Stimulated activated naive CD8-positive, alpha-beta T cell treated with anti-CD3 and anti-CD28 coated beads, Interleukin-15, amount 100 ng/mL, for 72 hours (primary cell): ENCODE measurements around the gene FGF18.

ENCODE experiments used
- ATAC-seq: fragments of 150-1000 bp; cut with Tn5 transposase; 2 replicates; pipeline ENCODE4 v1.10.0; 2021; ENCODE audit warnings: mild to moderate bottlenecking, moderate library complexity
- DNase-seq, 2 donors: peaks; one replicate each; pipeline ENCODE4 v3.0.0; 2021 to 2022
- H3K27ac Mint-ChIP-seq, 2 donors: one replicate each; pipeline ENCODE4 v1.8.0; 2022; ENCODE audit warnings: mild to moderate bottlenecking in 2 of 2, mixed read lengths in 2 of 2, moderate library complexity in 2 of 2
- H3K27me3 Mint-ChIP-seq: one replicate; pipeline ENCODE4 v1.8.0; 2022; ENCODE audit warnings: mixed read lengths
- H3K4me1 Mint-ChIP-seq: one replicate; pipeline ENCODE4 v1.8.0; 2022; ENCODE audit warnings: mild to moderate bottlenecking, mixed read lengths
- H3K4me3 Mint-ChIP-seq, 2 donors: one replicate each; pipeline ENCODE4 v1.8.0; 2022; ENCODE audit warnings: mild to moderate bottlenecking in 2 of 2, mixed read lengths in 2 of 2, moderate library complexity in 1 of 2
- H3K9me3 Mint-ChIP-seq, 2 donors: one replicate each; pipeline ENCODE4 v1.8.0; 2022; ENCODE audit warnings: mixed read lengths in 2 of 2

The FGF18 gene

DNA sequence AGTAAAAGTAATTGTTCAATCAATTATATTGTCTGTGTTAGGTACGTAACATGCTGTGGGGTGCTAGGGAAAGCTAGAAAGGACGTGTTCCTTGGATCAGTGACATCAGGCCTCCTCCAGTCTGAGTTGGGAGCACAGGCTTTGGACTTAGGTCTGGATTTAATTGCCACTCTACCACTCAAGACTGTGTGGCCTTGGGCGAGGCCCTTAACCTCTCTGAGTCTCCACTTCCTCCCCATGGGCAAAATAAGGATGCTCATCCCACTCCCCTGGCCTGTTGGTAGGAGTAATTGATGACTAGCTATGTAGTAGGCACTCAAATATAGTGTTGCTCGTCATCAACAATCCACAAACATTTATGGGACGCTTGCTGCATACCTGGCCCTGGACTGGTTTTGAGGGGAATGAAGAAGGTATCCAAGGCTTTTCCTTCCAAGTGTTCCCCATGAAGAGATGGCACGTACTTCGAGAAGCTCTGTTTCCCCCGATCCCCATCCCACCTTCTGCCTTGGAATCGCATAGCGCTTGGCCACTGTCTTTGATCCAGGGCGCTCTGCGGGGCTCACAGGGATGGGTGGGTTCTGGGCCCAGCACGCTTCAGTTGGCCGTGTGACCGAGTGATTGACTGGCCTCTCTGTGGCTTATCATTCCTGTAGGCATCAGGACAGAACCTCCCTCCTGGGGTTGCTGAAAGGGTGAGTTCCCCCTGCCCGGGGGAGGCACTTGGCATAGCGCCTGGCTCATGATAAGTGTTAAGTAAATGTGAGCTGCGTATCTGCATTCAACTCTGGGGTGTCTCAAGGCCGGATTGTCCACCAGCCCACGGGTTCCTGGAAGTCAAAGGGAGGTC is 8.1 kb downstream of the FGF18 start:
- ATAC-seq, result no peak
- peaks cover 23% of the 10 kb centered on the region for H3K27me3 Mint-ChIP-seq
- H3K27ac Mint-ChIP-seq, result no peak overlapping the region
- H3K4me1 Mint-ChIP-seq, result no peaks in the 10 kb centered on the region
- no peaks in the 10 kb centered on the region for H3K9me3 Mint-ChIP-seq
- H3K4me3 Mint-ChIP-seq, result no peak overlapping the region
- DNase-seq, result no peak

- Mint-ChIP-seq H3K27me3 (peaks cover 16% of the 10 kb centered on the region), H3K27ac (peak overlapping the region; percentile 62 to 72), H3K4me3 (no peak overlapping the region), H3K4me1 (peaks cover 4% of the 10 kb centered on the region), H3K9me3 (no peaks in the 10 kb centered on the region)
- DNase-seq, result no peak
- no peak for ATAC-seq
Measured at GRCh38 chr5:171428168-171428696, 8.8 kb downstream of the FGF18 start.

DNA sequence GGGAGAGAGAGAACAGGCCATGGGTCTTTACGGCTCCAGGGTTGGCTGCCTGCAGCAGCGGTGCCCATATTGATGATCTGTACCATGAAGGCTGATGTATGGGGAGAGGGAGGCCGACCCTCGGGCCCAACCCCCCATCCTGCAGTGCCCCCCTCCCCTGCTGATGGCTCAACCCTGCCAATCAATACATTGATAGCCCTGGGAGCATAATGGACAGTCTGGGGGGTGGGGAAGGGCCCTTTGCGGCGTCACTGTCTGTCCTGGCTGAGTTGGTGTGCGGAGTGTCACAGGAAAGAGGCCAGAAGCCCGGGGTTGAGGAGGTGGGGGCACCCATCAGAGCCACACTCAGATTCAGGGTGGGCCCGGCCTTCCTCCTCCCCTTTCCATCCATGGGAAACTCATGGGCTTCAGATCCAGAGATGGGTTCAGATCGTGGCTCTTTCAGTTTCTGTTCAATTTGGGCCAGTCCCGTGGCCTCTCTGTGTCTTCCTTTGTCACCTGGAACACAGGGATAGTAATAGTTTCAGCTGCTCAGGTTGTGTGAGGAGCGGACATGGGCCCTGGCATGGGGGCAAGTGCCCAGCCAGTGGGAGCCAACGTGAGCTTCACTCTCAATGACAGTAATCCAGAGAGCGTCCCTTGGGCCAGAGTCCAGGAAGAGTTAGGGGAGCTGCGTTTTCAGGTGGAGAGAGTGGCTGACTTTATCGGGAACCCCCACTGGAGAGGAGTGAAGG is 9.5 kb downstream of the FGF18 start:
- no peak for DNase-seq
- no peak overlapping the region for H3K4me3 Mint-ChIP-seq
- H3K27me3 Mint-ChIP-seq, result peaks cover 9% of the 10 kb centered on the region
- H3K4me1 Mint-ChIP-seq, result peaks cover 7% of the 10 kb centered on the region
- no peak for ATAC-seq
- H3K9me3 Mint-ChIP-seq, result no peaks in the 10 kb centered on the region
- no peak overlapping the region for H3K27ac Mint-ChIP-seq

- Mint-ChIP-seq H3K9me3 (no peaks in the 10 kb centered on the region), H3K27me3 (peaks cover 4% of the 10 kb centered on the region), H3K27ac (no peak overlapping the region), H3K4me1 (peaks cover 7% of the 10 kb centered on the region), H3K4me3 (no peak overlapping the region)
- ATAC-seq (no peak), DNase-seq (no peak)
Measured at GRCh38 chr5:171429543-171429910, 10.1 kb downstream of the FGF18 start.

DNA sequence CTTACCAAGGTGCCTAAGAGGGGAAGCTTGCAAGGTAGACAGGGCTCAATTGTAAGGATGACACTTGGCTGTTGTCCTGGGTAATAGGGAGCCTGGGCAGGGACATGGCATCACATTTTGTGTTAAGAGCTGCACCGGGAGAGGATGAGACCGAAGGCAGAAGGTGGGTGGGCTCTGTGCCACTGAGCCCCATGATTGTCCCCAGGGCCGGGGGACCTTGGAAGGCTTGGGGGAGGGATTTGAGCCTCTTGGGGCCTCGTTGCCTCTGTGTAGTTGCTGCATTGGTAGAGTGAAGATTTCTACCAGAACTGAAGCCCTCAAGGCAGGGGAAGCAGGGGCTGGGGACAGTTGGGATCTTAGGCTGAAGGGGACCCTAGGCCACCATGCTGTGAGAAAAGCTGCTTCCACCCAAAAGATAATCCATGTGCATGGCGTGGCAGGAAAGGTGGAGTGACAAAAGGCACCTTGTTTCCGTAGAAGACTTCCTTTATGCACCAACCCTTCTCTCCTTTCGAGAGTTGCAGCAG is 11.9 kb downstream of the FGF18 start:
- ATAC-seq (no peak), DNase-seq (no peak)
- peak overlapping the region in 1 of 2 donors; percentile 92 for H3K27ac Mint-ChIP-seq
- peaks cover 7% of the 10 kb centered on the region for H3K4me1 Mint-ChIP-seq
- no peak overlapping the region for H3K4me3 Mint-ChIP-seq
- H3K9me3 Mint-ChIP-seq, result no peaks in the 10 kb centered on the region
- H3K27me3 Mint-ChIP-seq, result no peaks in the 10 kb centered on the region

GRCh38 chr5:171432076-171432475 is 12.6 kb downstream of the FGF18 start:
- no peak overlapping the region for H3K27ac Mint-ChIP-seq
- no peak overlapping the region for H3K4me3 Mint-ChIP-seq
- H3K9me3 Mint-ChIP-seq, result no peaks in the 10 kb centered on the region
- H3K27me3 Mint-ChIP-seq, result no peaks in the 10 kb centered on the region
- no peak for ATAC-seq
- no peak for DNase-seq
- peaks cover 7% of the 10 kb centered on the region for H3K4me1 Mint-ChIP-seq

- Mint-ChIP-seq H3K27me3 (no peaks in the 10 kb centered on the region), H3K4me3 (no peak overlapping the region), H3K4me1 (peaks cover 7% of the 10 kb centered on the region), H3K9me3 (no peaks in the 10 kb centered on the region), H3K27ac (no peak overlapping the region)
- DNase-seq (no peak), ATAC-seq (no peak)
Measured at GRCh38 chr5:171432583-171433351, 13.3 kb downstream of the FGF18 start.

DNA sequence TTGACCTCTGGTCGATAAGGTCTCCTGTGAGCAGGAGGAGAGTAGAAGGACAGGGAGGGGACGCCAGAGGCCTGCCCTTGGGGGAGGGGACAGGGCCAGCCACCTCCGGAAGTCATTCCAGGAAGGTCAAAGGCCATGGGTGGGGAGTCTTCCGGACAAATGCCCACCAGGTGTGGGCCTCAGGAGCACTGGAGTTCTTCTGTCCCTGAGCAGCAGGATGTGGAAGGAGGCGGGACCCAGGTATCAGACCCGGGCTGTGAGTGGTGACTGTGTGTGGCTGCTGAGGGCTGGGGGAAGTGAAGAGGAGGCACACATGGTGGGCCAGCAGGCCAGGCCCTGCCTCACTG is 13.9 kb downstream of the FGF18 start:
- H3K27ac Mint-ChIP-seq, result no peak overlapping the region
- peaks cover 7% of the 10 kb centered on the region for H3K4me1 Mint-ChIP-seq
- ATAC-seq (peak; percentile 24), DNase-seq (no peak)
- H3K27me3 Mint-ChIP-seq, result no peaks in the 10 kb centered on the region
- H3K4me3 Mint-ChIP-seq, result no peak overlapping the region
- H3K9me3 Mint-ChIP-seq, result no peaks in the 10 kb centered on the region

DNA sequence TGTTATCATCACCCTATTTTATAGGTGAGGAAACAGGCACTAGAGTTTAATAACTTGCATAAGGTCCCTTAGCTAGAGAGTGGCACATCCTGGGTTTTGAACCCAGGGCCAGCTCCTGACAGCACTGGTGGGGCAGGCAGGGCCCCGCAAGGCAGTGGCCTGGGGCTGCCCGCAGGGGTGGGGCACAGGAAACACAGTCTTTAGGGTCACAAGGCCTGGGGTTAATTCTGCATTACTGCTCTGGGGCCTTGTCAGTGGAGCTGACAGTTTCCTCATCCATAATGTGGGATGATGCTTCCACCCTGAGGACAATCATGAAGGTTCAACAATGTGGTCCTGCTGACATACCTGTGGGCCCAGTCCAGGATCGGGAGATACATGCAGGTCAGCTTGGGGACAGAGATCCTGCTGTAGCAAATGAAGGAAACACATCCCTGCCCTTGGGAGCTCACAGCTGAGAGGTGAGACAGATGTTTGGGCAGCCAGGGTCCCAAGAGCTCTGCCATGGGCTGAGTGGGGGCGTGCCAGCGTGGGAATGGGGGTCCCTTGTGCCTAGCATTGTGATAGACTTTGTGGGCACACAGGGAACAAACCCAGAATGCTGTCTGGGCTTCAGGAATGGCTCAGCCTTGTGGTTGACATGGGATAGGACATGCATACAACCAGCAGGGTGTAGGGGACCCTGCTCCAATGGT is 14.7 kb downstream of the FGF18 start:
- no peak for DNase-seq
- H3K4me1 Mint-ChIP-seq, result peaks cover 7% of the 10 kb centered on the region
- no peak overlapping the region for H3K4me3 Mint-ChIP-seq
- ATAC-seq, result peak; percentile 13
- H3K9me3 Mint-ChIP-seq, result no peaks in the 10 kb centered on the region
- H3K27ac Mint-ChIP-seq, result peak overlapping the region in 1 of 2 donors; percentile 71
- H3K27me3 Mint-ChIP-seq, result no peaks in the 10 kb centered on the region

GRCh38 chr5:171434874-171435273 is 15.4 kb downstream of the FGF18 start:
- Mint-ChIP-seq H3K27me3 (no peaks in the 10 kb centered on the region), H3K4me1 (peaks cover 7% of the 10 kb centered on the region), H3K4me3 (no peak overlapping the region), H3K9me3 (no peaks in the 10 kb centered on the region), H3K27ac (no peak overlapping the region)
- ATAC-seq (no peak), DNase-seq (no peak)

DNA sequence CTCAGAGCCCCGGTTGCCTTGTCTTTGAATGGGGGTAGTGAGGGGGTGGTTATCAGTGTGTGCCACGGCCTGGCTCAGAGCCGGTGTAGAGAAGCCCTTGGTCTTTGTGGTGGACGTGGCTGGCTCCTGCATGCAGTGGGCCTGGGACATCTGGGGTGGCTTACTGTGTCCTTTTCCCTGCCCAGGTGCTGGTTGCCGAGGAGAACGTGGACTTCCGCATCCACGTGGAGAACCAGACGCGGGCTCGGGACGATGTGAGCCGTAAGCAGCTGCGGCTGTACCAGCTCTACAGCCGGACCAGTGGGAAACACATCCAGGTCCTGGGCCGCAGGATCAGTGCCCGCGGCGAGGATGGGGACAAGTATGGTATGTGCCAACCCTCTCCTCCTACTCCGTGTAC is 16.5 kb downstream of the FGF18 start:
- DNase-seq (no peak), ATAC-seq (no peak)
- no peaks in the 10 kb centered on the region for H3K9me3 Mint-ChIP-seq
- no peak overlapping the region for H3K27ac Mint-ChIP-seq
- no peaks in the 10 kb centered on the region for H3K27me3 Mint-ChIP-seq
- H3K4me3 Mint-ChIP-seq, result no peak overlapping the region
- peaks cover 7% of the 10 kb centered on the region for H3K4me1 Mint-ChIP-seq

- Mint-ChIP-seq H3K4me1 (peaks cover 7% of the 10 kb centered on the region), H3K9me3 (no peaks in the 10 kb centered on the region)
Measured at GRCh38 chr5:171436804-171437285, 17.4 kb downstream of the FGF18 start.

DNA sequence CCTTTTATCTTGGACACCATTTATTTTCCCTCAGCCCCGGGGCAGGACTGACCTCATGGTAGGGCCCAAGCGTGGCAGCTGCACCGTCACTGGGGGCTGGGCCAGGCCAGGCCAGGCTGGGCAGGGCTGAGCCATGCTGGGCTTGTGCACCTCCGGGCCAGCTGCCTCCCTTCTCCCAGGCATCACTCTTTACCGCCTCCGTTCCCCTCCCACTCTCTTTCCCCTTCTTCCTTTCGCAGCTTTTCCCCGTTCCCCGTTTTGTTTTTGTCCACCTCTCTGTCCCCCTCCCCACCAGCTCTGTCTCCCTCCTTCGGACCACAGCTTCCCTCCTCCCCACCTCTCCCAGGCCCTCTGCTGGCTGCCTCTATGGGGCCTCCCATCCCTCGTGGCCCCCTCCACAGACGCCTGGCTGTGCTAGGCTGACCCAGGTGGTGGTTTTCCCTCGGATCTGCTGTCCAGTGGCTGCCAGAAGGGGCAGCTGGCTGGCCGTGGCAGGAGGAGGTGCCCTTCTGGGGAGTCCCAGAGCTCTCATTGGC is 17.9 kb downstream of the FGF18 start:
- peaks cover 7% of the 10 kb centered on the region for H3K4me1 Mint-ChIP-seq
- ATAC-seq (no peak), DNase-seq (no peak)
- no peaks in the 10 kb centered on the region for H3K27me3 Mint-ChIP-seq
- H3K27ac Mint-ChIP-seq, result no peak overlapping the region
- no peak overlapping the region for H3K4me3 Mint-ChIP-seq
- no peaks in the 10 kb centered on the region for H3K9me3 Mint-ChIP-seq

More at GRCh38 chr5:171436804-171437285, 17.4 kb downstream of the FGF18 start:
- DNase-seq, result no peak
- no peak overlapping the region for H3K4me3 Mint-ChIP-seq
- no peak overlapping the region for H3K27ac Mint-ChIP-seq
- ATAC-seq, result no peak
- no peaks in the 10 kb centered on the region for H3K27me3 Mint-ChIP-seq

- DNase-seq, result no peak
- H3K4me1 Mint-ChIP-seq, result no peaks in the 10 kb centered on the region
- H3K27ac Mint-ChIP-seq, result no peak overlapping the region
- no peaks in the 10 kb centered on the region for H3K9me3 Mint-ChIP-seq
- no peak for ATAC-seq
- no peaks in the 10 kb centered on the region for H3K27me3 Mint-ChIP-seq
- no peak overlapping the region for H3K4me3 Mint-ChIP-seq
Measured at GRCh38 chr5:171438738-171439137, 19.3 kb downstream of the FGF18 start.
